Measurements from ENCODE around the gene RTP5.

RTP5 gene

GRCh38 chr2:241857041-241857541 lies 12.4 kb upstream of the RTP5 start:
- DNase-seq (ENCODE audit: low read depth in 3 of 3, low spot score in 1 of 3) = no peak

- DNase-seq (ENCODE audit: low read depth in 3 of 3, low spot score in 1 of 3) = no peak
These were observed 11.9 kb upstream of the RTP5 start for GRCh38 chr2:241857572-241858121.

- peak; percentile 39 to 50 (median 49) for DNase-seq (ENCODE audit: low read depth in 3 of 3, low spot score in 1 of 3)
These were observed 11.1 kb upstream of the RTP5 start, which contains the start of gene PDCD1 for GRCh38 chr2:241858206-241859016. TSS of gene PDCD1 (minus strand) at chr2:241858894. CDS start at chr2:241858838, 56 bp downstream.

- no peak for DNase-seq (ENCODE audit: low read depth in 3 of 3, low spot score in 1 of 3)
These were observed 10.5 kb upstream of the RTP5 start for GRCh38 chr2:241859017-241859435.

- DNase-seq (ENCODE audit: low read depth in 3 of 3, low spot score in 1 of 3) = peak in 2 of 3 donors; percentile 43
These were observed 9.9 kb upstream of the RTP5 start for GRCh38 chr2:241859436-241860183.

- no peak for DNase-seq (ENCODE audit: low read depth in 3 of 3, low spot score in 1 of 3)
These were observed 9.1 kb upstream of the RTP5 start for GRCh38 chr2:241860184-241861078.

- DNase-seq (ENCODE audit: low read depth in 3 of 3, low spot score in 1 of 3) = no peak
These were observed 8.3 kb upstream of the RTP5 start for GRCh38 chr2:241861264-241861663.

GRCh38 chr2:241862093-241862492 lies 7.4 kb upstream of the RTP5 start:
- DNase-seq (ENCODE audit: low read depth in 3 of 3, low spot score in 1 of 3) = no peak

GRCh38 chr2:241862775-241863535 lies 6.6 kb upstream of the RTP5 start:
- DNase-seq (ENCODE audit: low read depth in 3 of 3, low spot score in 1 of 3) = no peak

- no peak for DNase-seq (ENCODE audit: low read depth in 3 of 3, low spot score in 1 of 3)
These were observed 6.0 kb upstream of the RTP5 start for GRCh38 chr2:241863536-241863954.

GRCh38 chr2:241864168-241864849 lies 5.2 kb upstream of the RTP5 start:
- DNase-seq (ENCODE audit: low read depth in 3 of 3, low spot score in 1 of 3) = no peak

GRCh38 chr2:241864850-241865213 lies 4.7 kb upstream of the RTP5 start:
- no peak for DNase-seq (ENCODE audit: low read depth in 3 of 3, low spot score in 1 of 3)

GRCh38 chr2:241865416-241865956 lies 4.0 kb upstream of the RTP5 start:
- no peak for DNase-seq (ENCODE audit: low read depth in 3 of 3, low spot score in 1 of 3)

GRCh38 chr2:241865957-241866789 lies 3.4 kb upstream of the RTP5 start:
- DNase-seq (ENCODE audit: low read depth in 3 of 3, low spot score in 1 of 3) = no peak

- no peak for DNase-seq (ENCODE audit: low read depth in 3 of 3, low spot score in 1 of 3)
These were observed 2.5 kb upstream of the RTP5 start for GRCh38 chr2:241866790-241867645.

- no peak for DNase-seq (ENCODE audit: low read depth in 3 of 3, low spot score in 1 of 3)
These were observed 1.6 kb upstream of the RTP5 start for GRCh38 chr2:241867776-241868420.

GRCh38 chr2:241868661-241869081 lies 858 bp upstream of the RTP5 start:
- DNase-seq (ENCODE audit: low read depth in 3 of 3, low spot score in 1 of 3) = no peak
